GM10248 (cell line): Measurements from ENCODE around the gene OR52W1.
"Not testable (repeated sequence)": the region's sequence is repeated elsewhere in the genome, so short reads cannot be mapped to it uniquely, and the experiment has no call there.

Experiments used
- CTCF ChIA-PET: fragments of 300-600 bp; sonication (Branson Sonifier 250); formaldehyde crosslinking; extraction: SDS; loops from one replicate; lab custom pipeline; 2021; ENCODE audit warnings: antibody characterized with exemption; lab: Yijun Ruan, JAX
- POLR2A ChIA-PET: fragments of 350-650 bp; sonication (Branson Sonifier 250); formaldehyde crosslinking; extraction: SDS; loops from one replicate; lab custom pipeline; 2020; ENCODE audit warnings: antibody characterized with exemption; lab: Yijun Ruan, JAX
- DNase-seq: peaks from one replicate; pipeline ENCODE4 v3.0.0; 2012; ENCODE audit errors: extremely low spot score
- CTCF ChIP-seq: IDR thresholded peaks from 2 replicates; pipeline ENCODE4 v1.5.1; 2012; ENCODE audit warnings: mild to moderate bottlenecking, low read depth; ENCODE audit errors: extremely low read depth, missing control alignments, control extremely low read depth

Gene OR52W1

DNA sequence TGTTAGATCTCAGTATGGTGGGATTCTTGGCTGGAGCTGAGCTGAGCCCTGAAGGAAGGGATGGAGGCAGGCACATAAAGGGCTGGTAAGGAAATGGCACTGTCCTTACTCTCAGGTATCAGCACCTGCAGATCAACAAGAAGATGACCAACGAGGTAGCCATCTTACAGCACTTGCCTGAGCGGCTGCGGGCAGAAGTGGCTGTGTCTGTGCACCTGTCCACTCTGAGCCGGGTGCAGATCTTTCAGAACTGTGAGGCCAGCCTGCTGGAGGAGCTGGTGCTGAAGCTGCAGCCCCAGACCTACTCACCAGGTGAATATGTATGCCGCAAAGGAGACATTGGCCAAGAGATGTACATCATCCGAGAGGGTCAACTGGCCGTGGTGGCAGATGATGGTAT lies 42.3 kb downstream of the OR52W1 start:
- POLR2A ChIA-PET: no interaction called here
- CTCF ChIA-PET: interaction anchor here (1.0 to 4.1 kb wide), 3 partner anchors 10 to 202 kb away, joined by 3 to 30 read pairs (median 4); no protein-coding TSS in a partner anchor
- TF ChIP-seq CTCF: no peak

DNA sequence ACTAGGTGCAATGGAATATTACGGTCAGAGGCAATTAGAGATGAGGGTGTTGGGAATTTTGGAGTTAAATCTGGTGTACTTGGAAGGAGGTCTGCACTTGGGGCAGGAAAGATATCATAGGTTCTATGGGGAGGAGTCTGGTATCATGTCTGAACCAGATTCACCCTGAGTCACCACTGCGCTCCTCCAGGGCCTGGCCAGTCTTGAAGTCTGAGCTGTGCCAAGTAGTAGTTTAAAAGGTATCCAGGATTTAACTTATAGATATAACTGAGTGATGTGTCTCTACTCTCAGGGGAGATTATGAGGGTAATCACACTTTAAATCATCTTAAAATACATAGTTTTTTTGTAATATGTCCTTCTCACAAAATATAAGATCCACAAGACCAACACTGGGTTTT lies 46.5 kb downstream of the OR52W1 start:
- no peak for DNase-seq
- CTCF ChIA-PET: no interaction called here
- POLR2A ChIA-PET: no interaction called here
- TF ChIP-seq CTCF: no peak

More for the DNA sequence above, 42.3 kb downstream of the OR52W1 start:
- no peak for DNase-seq

- no peak for TF ChIP-seq CTCF
- no peak for DNase-seq
- ChIA-PET POLR2A (no interaction called here), CTCF (interaction anchor here (2.1 to 8.3 kb wide), 4 partner anchors 12 to 104 kb away, joined by 7 to 115 read pairs (median 38); partner anchors contain the start of genes CCKBR and FHIP1B)
Observed at GRCh38 chr11:6248248-6248647, 49.2 kb downstream of the OR52W1 start.

GRCh38 chr11:6248897-6249296 lies 49.9 kb downstream of the OR52W1 start:
- DNase-seq, POLR2A ChIA-PET: not testable (repeated sequence)
- CTCF ChIA-PET: interaction anchor here (1.0 to 8.3 kb wide), 8 partner anchors 11 to 195 kb away, joined by 3 to 115 read pairs (median 19); partner anchors contain the start of genes CCKBR and FHIP1B
